Dendritic cell treated with granulocyte-macrophage colony-stimulating factor and Interleukin-4, amounts not matched to agents 40 ng/mL and 50 ng/mL, for 4 days (primary cell): ENCODE measurements around the gene SPAST.
A peak's percentile ranks its signal among the peaks of the same experiment; 100 is the strongest.
"Not testable (repeated sequence)": the region's sequence is repeated elsewhere in the genome, so short reads cannot be mapped to it uniquely, and the experiment has no call there.

ENCODE experiments used
- H3K27ac Mint-ChIP-seq: one replicate; pipeline ENCODE4 v1.8.0; 2022; ENCODE audit warnings: mild to moderate bottlenecking, mixed read lengths
- H3K27me3 Mint-ChIP-seq: one replicate; pipeline ENCODE4 v1.8.0; 2022; ENCODE audit warnings: mild to moderate bottlenecking, mixed read lengths
- H3K36me3 Mint-ChIP-seq: one replicate; pipeline ENCODE4 v1.8.0; 2022; ENCODE audit warnings: low read depth, mixed read lengths
- H3K4me1 Mint-ChIP-seq: one replicate; pipeline ENCODE4 v1.8.0; 2022; ENCODE audit warnings: low read depth, mixed read lengths
- H3K4me3 Mint-ChIP-seq: one replicate; pipeline ENCODE4 v1.8.0; 2022; ENCODE audit warnings: mild to moderate bottlenecking, moderate library complexity, mixed read lengths
- H3K9me3 Mint-ChIP-seq: one replicate; pipeline ENCODE4 v1.8.0; 2022; ENCODE audit warnings: mixed read lengths
- intact Hi-C: fragments of 100-400 bp; cut with micrococcal nuclease; formaldehyde crosslinking; loops from one replicate; pipeline ENCODE4 v1.15.0; 2022

The SPAST gene

GRCh38 chr2:32164254-32164653 is 100.9 kb downstream of the SPAST start:
- H3K4me3 Mint-ChIP-seq, H3K27ac Mint-ChIP-seq, intact Hi-C loops, H3K9me3 Mint-ChIP-seq, H3K27me3 Mint-ChIP-seq: not testable (repeated sequence)
- Mint-ChIP-seq H3K36me3 (peaks cover 19% of the 10 kb centered on the region), H3K4me1 (peaks cover 18% of the 10 kb centered on the region)

DNA sequence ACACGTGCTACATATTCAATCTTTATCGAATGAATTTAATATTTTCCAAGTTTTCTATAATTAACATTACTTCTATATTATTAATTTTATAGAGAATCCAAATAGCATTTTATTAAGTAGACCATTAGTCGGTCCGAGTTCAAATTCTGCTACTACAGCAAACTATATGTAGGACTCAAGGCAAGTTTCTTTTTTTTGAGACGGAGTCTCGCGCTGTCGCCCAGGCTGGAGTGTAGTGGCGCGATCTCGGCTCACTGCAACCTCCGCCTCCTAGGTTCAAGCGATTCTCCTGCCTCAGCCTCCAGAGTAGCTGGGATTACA is 101.6 kb downstream of the SPAST start:
- Mint-ChIP-seq H3K4me3 (peak overlapping the region; percentile 95), H3K27ac (peak overlapping the region; percentile 97), H3K36me3 (peaks cover 19% of the 10 kb centered on the region), H3K4me1 (peaks cover 18% of the 10 kb centered on the region)
- H3K9me3 Mint-ChIP-seq, H3K27me3 Mint-ChIP-seq: not testable (repeated sequence)
- intact Hi-C loops = loop anchor here (5.0 kb wide), 2 partner anchors 112 to 208 kb away; partner anchors contain the start of gene YIPF4

DNA sequence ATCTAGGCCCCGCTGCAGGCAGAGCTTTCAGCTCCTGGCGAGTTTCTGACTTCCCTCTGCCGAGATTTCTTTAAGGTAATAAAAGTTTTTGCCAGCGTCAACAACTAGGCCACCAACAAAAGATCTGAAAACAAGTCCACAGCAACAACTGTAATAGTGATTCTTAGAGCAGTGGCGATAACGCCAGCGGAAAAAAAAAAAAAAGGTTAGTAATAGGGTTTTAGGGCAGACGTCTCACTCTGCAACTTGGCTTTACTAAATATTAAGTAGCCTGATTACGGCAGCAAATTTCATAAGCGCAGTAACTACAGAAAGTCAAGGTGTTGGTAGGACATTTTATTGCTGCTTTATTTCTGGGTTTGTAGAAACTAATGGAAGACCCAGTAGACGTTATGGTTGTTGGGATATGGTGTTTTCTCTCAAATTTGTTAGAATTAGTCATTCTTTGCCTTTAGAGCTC is 102.8 kb downstream of the SPAST start:
- Mint-ChIP-seq H3K36me3 (peaks cover 19% of the 10 kb centered on the region), H3K27ac (peak overlapping the region; percentile 97), H3K9me3 (no peaks in the 10 kb centered on the region), H3K4me3 (peak overlapping the region; percentile 95), H3K27me3 (no peaks in the 10 kb centered on the region), H3K4me1 (peaks cover 18% of the 10 kb centered on the region)
- intact Hi-C loops = loop anchor here (5.0 kb wide), 2 partner anchors 111 to 209 kb away; partner anchors contain the start of gene YIPF4

DNA sequence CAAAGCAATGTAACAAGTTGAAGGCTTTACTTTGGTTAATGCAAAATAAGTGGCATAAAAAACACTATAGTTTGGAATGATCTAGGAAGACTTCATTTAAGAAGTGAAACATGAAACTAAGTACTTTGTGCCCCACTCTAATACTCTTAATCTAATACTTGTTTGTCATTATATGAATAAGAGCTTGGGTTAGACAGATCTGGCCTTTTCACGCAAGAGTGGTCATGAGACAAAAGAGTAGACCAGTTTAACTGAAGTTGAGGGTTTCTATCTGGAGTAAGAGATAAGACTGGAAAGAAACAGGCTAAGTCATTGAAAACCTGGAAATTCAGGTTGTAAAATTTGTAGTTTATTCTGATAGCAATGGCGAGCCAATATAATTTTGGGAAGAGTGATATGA is 105.2 kb downstream of the SPAST start:
- peaks cover 35% of the 10 kb centered on the region for H3K36me3 Mint-ChIP-seq
- no peaks in the 10 kb centered on the region for H3K27me3 Mint-ChIP-seq
- no peak overlapping the region for H3K4me3 Mint-ChIP-seq
- peaks cover 28% of the 10 kb centered on the region for H3K4me1 Mint-ChIP-seq
- H3K27ac Mint-ChIP-seq = no peak overlapping the region
- no peaks in the 10 kb centered on the region for H3K9me3 Mint-ChIP-seq
- intact Hi-C loops = loop anchor here (5.0 kb wide), 2 partner anchors 109 to 211 kb away; partner anchors contain the start of gene YIPF4

DNA sequence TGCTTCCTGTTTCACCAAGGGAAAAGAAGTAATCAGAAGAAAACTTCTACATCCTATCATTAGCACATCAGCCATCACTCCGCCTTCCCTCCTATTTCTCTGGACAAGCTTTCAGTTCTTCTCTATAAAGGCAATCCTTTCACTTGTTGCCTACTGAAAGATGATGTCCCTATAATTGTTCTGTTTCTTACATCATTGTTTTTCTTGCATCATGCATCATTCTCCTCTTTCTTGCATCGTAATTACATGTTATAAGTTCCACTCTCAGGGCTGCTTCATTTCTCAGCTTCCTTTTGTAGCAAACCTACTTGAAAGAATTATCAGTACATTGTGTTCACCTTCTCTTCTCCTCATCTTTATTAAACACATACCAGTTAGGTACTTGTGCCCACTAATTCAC is 109.5 kb downstream of the SPAST start:
- peaks cover 52% of the 10 kb centered on the region for H3K36me3 Mint-ChIP-seq
- peaks cover 10% of the 10 kb centered on the region for H3K4me1 Mint-ChIP-seq
- intact Hi-C loops = no loop called here
- no peaks in the 10 kb centered on the region for H3K9me3 Mint-ChIP-seq
- no peaks in the 10 kb centered on the region for H3K27me3 Mint-ChIP-seq
- H3K27ac Mint-ChIP-seq = no peak overlapping the region
- no peak overlapping the region for H3K4me3 Mint-ChIP-seq

GRCh38 chr2:32182667-32183066 is 119.3 kb downstream of the SPAST start:
- no peak overlapping the region for H3K4me3 Mint-ChIP-seq
- H3K4me1 Mint-ChIP-seq = no peaks in the 10 kb centered on the region
- H3K27me3 Mint-ChIP-seq = no peaks in the 10 kb centered on the region
- intact Hi-C loops = no loop called here
- no peaks in the 10 kb centered on the region for H3K9me3 Mint-ChIP-seq
- H3K27ac Mint-ChIP-seq = no peak overlapping the region
- peaks cover 73% of the 10 kb centered on the region for H3K36me3 Mint-ChIP-seq

GRCh38 chr2:32189011-32189410 is 125.7 kb downstream of the SPAST start:
- Mint-ChIP-seq H3K4me1 (no peaks in the 10 kb centered on the region), H3K27me3 (no peaks in the 10 kb centered on the region), H3K36me3 (peaks cover 48% of the 10 kb centered on the region), H3K4me3 (no peak overlapping the region), H3K27ac (no peak overlapping the region), H3K9me3 (no peaks in the 10 kb centered on the region)
- intact Hi-C loops = no loop called here

GRCh38 chr2:32192418-32192817 is 129.1 kb downstream of the SPAST start:
- Mint-ChIP-seq H3K4me1 (no peaks in the 10 kb centered on the region), H3K4me3 (no peak overlapping the region), H3K36me3 (peaks cover 36% of the 10 kb centered on the region), H3K27ac (no peak overlapping the region), H3K9me3 (no peaks in the 10 kb centered on the region), H3K27me3 (no peaks in the 10 kb centered on the region)
- intact Hi-C loops = no loop called here

DNA sequence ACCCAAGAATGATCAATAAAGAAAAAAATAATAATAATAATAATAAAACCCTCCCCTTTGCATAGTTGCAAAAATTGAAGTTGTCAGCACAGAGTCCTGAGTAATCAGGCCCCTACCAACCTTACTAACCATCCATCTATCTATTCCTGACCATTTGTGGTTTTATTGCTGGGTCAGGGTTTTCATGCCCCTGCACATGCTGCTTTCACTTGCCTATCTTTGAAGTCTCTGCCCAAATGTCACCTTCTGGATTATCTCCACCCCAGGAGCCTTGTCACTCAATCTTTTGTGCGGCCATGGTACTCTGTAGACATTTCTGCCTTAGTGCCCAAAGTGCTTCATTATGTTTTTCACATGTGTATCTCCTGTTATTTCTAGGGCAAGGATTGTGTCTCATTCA is 137.5 kb downstream of the SPAST start:
- Mint-ChIP-seq H3K4me3 (no peak overlapping the region), H3K9me3 (no peaks in the 10 kb centered on the region), H3K4me1 (peaks cover 13% of the 10 kb centered on the region), H3K36me3 (peaks cover 76% of the 10 kb centered on the region), H3K27me3 (no peaks in the 10 kb centered on the region), H3K27ac (peak overlapping the region; percentile 17)
- intact Hi-C loops = no loop called here

DNA sequence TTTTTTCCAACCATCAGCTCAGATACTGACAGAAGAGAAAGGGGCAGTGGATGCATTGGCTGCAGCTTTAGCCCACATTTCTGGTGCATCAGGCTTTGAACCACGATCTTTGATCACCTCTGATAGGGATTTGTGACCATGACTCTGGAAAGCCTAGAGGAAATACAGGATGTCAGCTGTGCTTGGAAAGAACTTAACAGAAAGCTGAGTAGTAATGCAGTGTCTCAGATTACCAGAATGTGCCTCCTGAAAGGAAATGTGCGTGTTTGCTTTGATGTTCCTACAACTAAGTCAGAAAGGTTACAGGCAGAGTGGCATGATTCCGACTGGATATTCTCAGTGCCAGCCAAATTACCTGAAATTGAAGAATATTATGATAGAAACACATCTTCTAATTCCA is 140.1 kb downstream of the SPAST start:
- H3K27ac Mint-ChIP-seq, H3K4me1 Mint-ChIP-seq, H3K27me3 Mint-ChIP-seq, H3K4me3 Mint-ChIP-seq, H3K9me3 Mint-ChIP-seq, intact Hi-C loops: not testable (repeated sequence)
- peaks cover 70% of the 10 kb centered on the region for H3K36me3 Mint-ChIP-seq
